GM12872 (cell line): ENCODE measurements around the gene NATD1.

Source experiments
- CTCF ChIP-seq: IDR thresholded peaks from 3 replicates; pipeline ENCODE4 v1.5.1; 2011; ENCODE audit warnings: low read depth, mild to moderate bottlenecking, low read length, moderate library complexity; ENCODE audit not compliant: insufficient read depth

The NATD1 gene

DNA sequence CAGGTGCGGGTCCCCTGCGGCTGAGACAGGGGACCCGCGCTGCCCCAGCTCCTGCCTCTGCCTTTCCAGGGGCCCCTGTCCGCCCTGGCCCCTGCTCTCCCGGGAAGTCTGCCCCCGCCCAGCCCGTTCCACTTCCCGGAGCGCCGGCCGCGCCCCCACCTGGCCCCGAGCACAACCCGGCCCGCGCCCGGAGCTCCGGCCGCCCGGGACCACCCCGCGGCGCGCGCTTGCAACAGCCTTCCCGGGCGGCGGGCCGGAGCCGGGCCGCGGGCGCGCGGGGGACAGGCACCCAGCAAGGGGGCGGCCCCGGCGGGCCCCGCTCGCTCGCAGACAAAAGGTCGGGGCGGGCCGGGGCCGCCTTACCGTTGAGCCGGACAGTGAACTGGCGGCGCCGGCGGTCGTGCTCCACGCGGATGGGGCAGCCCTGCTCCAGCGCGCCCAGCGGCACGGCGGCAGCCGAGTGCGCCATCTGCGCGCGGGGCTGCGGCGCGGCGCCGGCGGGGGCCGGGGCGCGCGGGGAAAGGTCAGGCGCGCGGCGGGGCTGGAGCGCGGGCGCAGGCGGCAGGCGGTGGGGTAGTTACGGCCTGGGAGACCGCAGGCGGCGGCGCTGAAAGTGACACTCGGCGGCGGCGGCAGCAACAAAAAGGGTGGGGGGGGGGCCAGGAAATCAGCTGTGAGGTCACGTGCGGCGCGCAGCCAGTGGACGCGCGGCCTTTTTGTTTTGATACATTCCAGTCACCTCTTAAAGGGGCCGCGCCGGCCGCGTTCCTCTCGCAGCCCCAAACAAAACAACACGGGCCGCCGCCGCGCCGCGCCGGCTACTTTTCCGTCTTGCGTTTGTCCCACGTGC lies at the start of gene NATD1:
TSS of gene NATD1 (minus strand) at position 615 of the 850 bp plus-strand sequence. CDS start at position 469, 146 bp downstream.
- TF ChIP-seq CTCF, result no peak

- TF ChIP-seq CTCF, result no peak
Observed at GRCh38 chr17:21301593-21302550, 48.7 kb upstream of the NATD1 start.

- TF ChIP-seq CTCF, result no peak
Observed at GRCh38 chr17:21300601-21301571, 47.7 kb upstream of the NATD1 start.

GRCh38 chr17:21299981-21300600 lies 46.9 kb upstream of the NATD1 start:
- no peak for TF ChIP-seq CTCF

GRCh38 chr17:21298983-21299519 lies 45.8 kb upstream of the NATD1 start:
- no peak for TF ChIP-seq CTCF

DNA sequence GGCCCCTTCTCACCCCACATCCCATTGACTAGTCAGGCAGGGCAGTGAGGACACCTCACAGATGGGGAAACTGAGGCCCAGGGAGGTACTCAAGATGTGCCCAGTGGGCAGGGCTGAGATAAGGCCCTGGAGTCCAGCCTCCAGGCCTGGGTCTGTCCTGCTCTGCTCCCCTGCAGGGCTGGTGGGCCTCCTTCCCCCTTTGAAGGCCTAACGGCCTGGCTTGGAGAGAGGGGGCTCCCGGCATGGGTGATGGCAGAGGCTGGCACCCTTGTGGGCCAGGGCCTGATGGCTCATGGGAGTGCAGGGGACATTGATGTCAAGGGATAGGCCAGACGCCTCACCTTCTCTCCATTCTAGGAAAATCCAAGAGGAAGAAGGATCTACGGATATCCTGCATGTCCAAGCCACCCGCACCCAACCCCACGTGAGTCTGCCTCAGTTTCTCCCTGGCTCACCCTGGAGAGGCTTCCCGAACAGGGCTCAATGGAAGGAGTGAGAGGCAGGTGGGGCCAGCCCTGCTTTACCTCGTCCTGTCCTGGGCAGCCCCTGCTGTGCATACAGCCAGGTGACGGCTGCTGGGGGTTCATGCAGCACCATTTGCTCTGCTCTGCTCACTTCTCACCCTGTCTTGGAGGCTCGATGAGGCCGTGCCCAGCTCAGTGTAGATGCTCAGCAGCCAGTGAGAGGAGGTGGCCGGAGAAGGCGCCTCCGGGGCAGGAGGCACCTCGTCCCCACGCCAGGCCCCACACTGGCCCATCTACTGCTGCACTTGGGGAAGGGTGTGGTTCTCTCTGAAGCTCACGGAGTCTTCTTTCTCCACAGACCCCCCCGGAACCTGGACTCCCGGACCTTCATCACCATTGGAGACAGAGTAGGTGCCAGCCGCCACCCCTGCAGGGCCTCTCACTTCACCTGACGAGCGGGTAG lies 45.1 kb upstream of the NATD1 start:
- no peak for TF ChIP-seq CTCF
